Stimulated activated naive CD8-positive, alpha-beta T cell treated with anti-CD3 and anti-CD28 coated beads, Interleukin-15, amount 100 ng/mL, for 72 hours (primary cell): ENCODE measurements around the gene OBP2B.
A peak's percentile ranks its signal among the peaks of the same experiment; 100 is the strongest.
"Not testable (repeated sequence)": the region's sequence is repeated elsewhere in the genome, so short reads cannot be mapped to it uniquely, and the experiment has no call there.

Experiments used
- ATAC-seq: fragments of 150-1000 bp; cut with Tn5 transposase; 2 replicates; pipeline ENCODE4 v1.10.0; 2021; ENCODE audit warnings: mild to moderate bottlenecking, moderate library complexity
- DNase-seq, 2 donors: peaks; one replicate each; pipeline ENCODE4 v3.0.0; 2021 to 2022
- H3K27ac Mint-ChIP-seq, 2 donors: one replicate each; pipeline ENCODE4 v1.8.0; 2022; ENCODE audit warnings: mild to moderate bottlenecking in 2 of 2, mixed read lengths in 2 of 2, moderate library complexity in 2 of 2
- H3K27me3 Mint-ChIP-seq: one replicate; pipeline ENCODE4 v1.8.0; 2022; ENCODE audit warnings: mixed read lengths
- H3K4me1 Mint-ChIP-seq: one replicate; pipeline ENCODE4 v1.8.0; 2022; ENCODE audit warnings: mild to moderate bottlenecking, mixed read lengths
- H3K4me3 Mint-ChIP-seq, 2 donors: one replicate each; pipeline ENCODE4 v1.8.0; 2022; ENCODE audit warnings: mild to moderate bottlenecking in 2 of 2, mixed read lengths in 2 of 2, moderate library complexity in 1 of 2
- H3K9me3 Mint-ChIP-seq, 2 donors: one replicate each; pipeline ENCODE4 v1.8.0; 2022; ENCODE audit warnings: mixed read lengths in 2 of 2

OBP2B gene

GRCh38 chr9:133246991-133247390, 37.9 kb upstream of the OBP2B start:
- ATAC-seq, result no peak
- Mint-ChIP-seq H3K4me3 (no peak overlapping the region), H3K27ac (peak overlapping the region in 1 of 2 donors; percentile 13), H3K27me3 (peaks cover 15% of the 10 kb centered on the region), H3K9me3 (no peaks in the 10 kb centered on the region), H3K4me1 (no peaks in the 10 kb centered on the region)
- DNase-seq, result no peak

- DNase-seq, result no peak
- ATAC-seq, result no peak
- Mint-ChIP-seq H3K27me3 (peaks cover 15% of the 10 kb centered on the region), H3K4me1 (no peaks in the 10 kb centered on the region), H3K4me3 (no peak overlapping the region), H3K27ac (no peak overlapping the region), H3K9me3 (no peaks in the 10 kb centered on the region)
These were observed 37.5 kb upstream of the OBP2B start for GRCh38 chr9:133246562-133246961.

GRCh38 chr9:133242991-133243390, 33.9 kb upstream of the OBP2B start:
- no peak overlapping the region for H3K4me3 Mint-ChIP-seq
- H3K4me1 Mint-ChIP-seq, result peaks cover 16% of the 10 kb centered on the region
- no peak for ATAC-seq
- no peak overlapping the region for H3K27ac Mint-ChIP-seq
- H3K9me3 Mint-ChIP-seq, result no peaks in the 10 kb centered on the region
- no peak for DNase-seq
- peaks cover 16% of the 10 kb centered on the region for H3K27me3 Mint-ChIP-seq

DNA sequence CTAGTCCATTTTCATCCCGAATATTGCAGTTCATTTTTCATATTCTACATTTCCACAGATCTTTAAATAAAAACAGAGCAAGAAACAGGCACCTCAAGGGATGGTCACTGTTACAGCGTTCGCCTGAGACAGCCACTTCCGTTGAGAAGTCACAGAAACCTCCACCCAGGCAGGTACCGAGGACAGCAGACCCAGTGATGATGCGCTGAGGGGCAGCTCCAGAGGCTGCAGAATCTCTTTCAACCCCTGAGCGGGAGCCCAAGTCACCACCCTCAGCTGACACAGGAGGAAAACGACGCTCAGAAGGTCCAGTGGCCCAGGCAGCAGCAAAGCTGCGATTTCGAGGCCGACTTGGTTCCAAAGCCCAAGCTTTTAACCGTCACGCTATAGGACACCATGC, 33.2 kb upstream of the OBP2B start:
- peaks cover 23% of the 10 kb centered on the region for H3K27me3 Mint-ChIP-seq
- no peaks in the 10 kb centered on the region for H3K9me3 Mint-ChIP-seq
- no peak for DNase-seq
- no peak for ATAC-seq
- no peak overlapping the region for H3K27ac Mint-ChIP-seq
- H3K4me3 Mint-ChIP-seq, result no peak overlapping the region
- peaks cover 19% of the 10 kb centered on the region for H3K4me1 Mint-ChIP-seq

DNA sequence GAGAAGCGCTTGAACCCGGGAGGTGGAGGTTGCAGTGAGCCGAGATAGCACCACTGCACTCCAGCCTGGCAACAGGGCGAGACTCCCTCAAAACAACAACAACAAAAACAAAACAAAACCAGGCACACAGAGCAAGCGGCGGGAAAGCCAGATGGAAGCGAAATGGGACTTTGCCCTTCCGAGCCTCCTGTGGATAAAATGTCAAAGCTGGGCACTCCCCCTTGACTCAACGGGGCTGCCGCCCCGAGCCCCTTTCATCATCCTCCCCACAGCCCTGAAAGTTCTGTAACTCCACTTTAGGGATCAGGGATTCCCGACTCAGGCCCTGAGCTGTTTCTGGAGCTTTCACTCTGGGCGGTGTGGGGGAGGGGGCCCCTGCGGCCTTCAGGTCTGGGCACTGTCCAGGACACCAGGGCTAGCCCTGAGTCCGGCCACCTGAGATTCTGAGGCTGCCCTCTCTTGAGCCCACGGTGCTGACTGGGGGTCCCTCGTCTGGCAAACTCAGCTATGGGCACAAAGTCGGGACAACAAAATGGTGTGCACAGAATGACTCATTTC, 30.6 kb upstream of the OBP2B start:
- no peak for ATAC-seq

DNA sequence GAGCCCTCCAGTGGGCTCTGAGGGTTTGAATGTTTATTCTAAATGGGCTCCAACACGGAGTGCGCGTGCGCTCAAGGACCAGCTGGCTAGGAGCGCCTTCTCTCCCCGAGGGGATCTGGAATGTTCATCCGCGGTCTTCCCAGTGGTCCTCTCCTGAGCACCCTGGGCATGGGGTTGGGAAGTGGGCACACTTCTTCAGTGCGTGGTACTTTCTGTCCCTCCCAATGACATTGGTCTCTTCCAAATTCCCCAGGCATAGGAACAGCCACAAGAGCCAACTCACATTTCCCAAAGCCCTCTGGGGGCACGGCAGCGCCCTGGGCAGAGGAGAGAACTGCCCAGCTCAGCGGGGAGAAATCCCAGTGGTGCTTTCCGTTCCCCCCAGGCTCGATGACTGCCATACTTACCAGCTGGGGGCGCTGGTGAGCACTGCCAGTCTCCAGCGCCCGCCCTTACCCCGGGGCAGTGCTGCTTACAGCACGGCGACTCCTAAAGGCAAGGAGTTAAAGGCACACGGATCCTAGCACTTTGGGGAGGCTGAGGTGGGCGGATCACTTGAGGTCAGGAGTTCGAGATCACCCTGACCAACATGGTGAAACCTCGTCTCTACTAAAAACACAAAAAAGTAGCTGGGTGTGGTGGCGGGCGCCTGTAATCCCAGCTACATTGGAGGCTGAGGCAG, 29.9 kb upstream of the OBP2B start:
- H3K4me3 Mint-ChIP-seq, result peak overlapping the region; percentile 78 to 82
- H3K27ac Mint-ChIP-seq, result peak overlapping the region in 1 of 2 donors; percentile 48
- H3K4me1 Mint-ChIP-seq, result peaks cover 19% of the 10 kb centered on the region
- peaks cover 28% of the 10 kb centered on the region for H3K27me3 Mint-ChIP-seq
- no peaks in the 10 kb centered on the region for H3K9me3 Mint-ChIP-seq
- ATAC-seq (peak; percentile 94), DNase-seq (peak; percentile 67 to 75)

More for the DNA sequence above, 30.6 kb upstream of the OBP2B start:
- Mint-ChIP-seq H3K27ac (peak overlapping the region in 1 of 2 donors; percentile 34), H3K9me3 (no peaks in the 10 kb centered on the region), H3K4me3 (peak overlapping the region; percentile 78 to 82), H3K4me1 (peaks cover 19% of the 10 kb centered on the region), H3K27me3 (peaks cover 28% of the 10 kb centered on the region)
- DNase-seq, result no peak

GRCh38 chr9:133238272-133238850, 29.3 kb upstream of the OBP2B start:
- DNase-seq (peak; percentile 27 to 41), ATAC-seq (peak; percentile 67)
- Mint-ChIP-seq H3K27me3 (peaks cover 28% of the 10 kb centered on the region), H3K27ac (no peak overlapping the region), H3K9me3 (no peaks in the 10 kb centered on the region), H3K4me1 (peaks cover 19% of the 10 kb centered on the region), H3K4me3 (peak overlapping the region; percentile 78 to 82)

DNA sequence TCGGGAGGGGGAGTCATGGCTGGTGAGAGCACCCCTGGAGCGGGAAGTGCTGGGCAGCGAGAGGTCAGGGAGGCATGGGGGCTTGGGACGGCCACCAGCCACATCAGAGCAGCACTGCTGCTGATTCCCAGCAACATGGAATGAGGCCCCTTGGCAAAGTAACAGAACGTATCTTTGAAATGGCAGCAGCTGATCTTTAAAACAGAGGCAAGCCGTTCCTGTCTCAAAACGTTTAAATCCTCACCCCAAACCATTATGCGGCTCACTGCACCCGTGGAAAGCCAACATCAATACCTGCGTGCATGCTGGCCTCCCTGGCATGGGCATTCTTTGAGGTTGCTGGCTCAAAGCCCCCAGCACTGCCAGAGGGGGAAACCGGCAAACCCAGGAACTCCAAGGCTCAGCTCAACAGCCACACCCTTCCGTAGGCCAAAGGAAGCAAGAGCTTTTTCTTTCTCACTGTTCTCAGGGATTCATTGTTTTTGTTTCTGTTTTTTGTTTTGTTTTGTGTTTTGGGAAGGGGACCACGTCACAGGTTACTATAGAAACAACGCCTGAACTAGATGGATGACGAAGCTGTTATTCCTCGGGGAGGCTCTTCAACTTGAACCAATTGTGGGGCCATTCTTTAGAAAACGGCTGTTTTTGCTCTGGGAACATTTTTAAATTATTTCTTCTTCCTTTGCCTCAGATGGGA, 28.1 kb upstream of the OBP2B start:
- H3K4me1 Mint-ChIP-seq, result peaks cover 19% of the 10 kb centered on the region
- H3K9me3 Mint-ChIP-seq, result no peaks in the 10 kb centered on the region
- H3K27ac Mint-ChIP-seq, result no peak overlapping the region
- peaks cover 28% of the 10 kb centered on the region for H3K27me3 Mint-ChIP-seq
- H3K4me3 Mint-ChIP-seq, result no peak overlapping the region
- ATAC-seq (no peak), DNase-seq (no peak)

- not testable (repeated sequence) for H3K9me3 Mint-ChIP-seq, H3K4me3 Mint-ChIP-seq, ATAC-seq, DNase-seq, H3K27ac Mint-ChIP-seq
- peaks cover 19% of the 10 kb centered on the region for H3K4me1 Mint-ChIP-seq
- H3K27me3 Mint-ChIP-seq, result peaks cover 28% of the 10 kb centered on the region
These were observed 27.4 kb upstream of the OBP2B start for GRCh38 chr9:133236291-133237034.

GRCh38 chr9:133235549-133236222, 26.6 kb upstream of the OBP2B start:
- no peaks in the 10 kb centered on the region for H3K9me3 Mint-ChIP-seq
- H3K4me3 Mint-ChIP-seq, result no peak overlapping the region
- H3K27ac Mint-ChIP-seq, result no peak overlapping the region
- peaks cover 28% of the 10 kb centered on the region for H3K27me3 Mint-ChIP-seq
- no peak for ATAC-seq
- H3K4me1 Mint-ChIP-seq, result peaks cover 19% of the 10 kb centered on the region
- no peak for DNase-seq

- Mint-ChIP-seq H3K27me3 (peaks cover 28% of the 10 kb centered on the region), H3K9me3 (no peaks in the 10 kb centered on the region), H3K27ac (no peak overlapping the region), H3K4me1 (peaks cover 19% of the 10 kb centered on the region), H3K4me3 (no peak overlapping the region)
- ATAC-seq (no peak), DNase-seq (no peak)
These were observed 25.7 kb upstream of the OBP2B start for GRCh38 chr9:133234577-133235322.

- H3K4me3 Mint-ChIP-seq, result no peak overlapping the region
- ATAC-seq, result no peak
- peaks cover 12% of the 10 kb centered on the region for H3K4me1 Mint-ChIP-seq
- no peak for DNase-seq
- no peak overlapping the region for H3K27ac Mint-ChIP-seq
- peaks cover 21% of the 10 kb centered on the region for H3K27me3 Mint-ChIP-seq
- no peaks in the 10 kb centered on the region for H3K9me3 Mint-ChIP-seq
These were observed 24.8 kb upstream of the OBP2B start for GRCh38 chr9:133233681-133234432.

GRCh38 chr9:133231934-133232568, 23.0 kb upstream of the OBP2B start:
- not testable (repeated sequence) for ATAC-seq, H3K27me3 Mint-ChIP-seq, H3K9me3 Mint-ChIP-seq, H3K27ac Mint-ChIP-seq, DNase-seq, H3K4me3 Mint-ChIP-seq, H3K4me1 Mint-ChIP-seq
